Measurements from ENCODE around the gene GPRC5B. TPM values are rescaled to one million over a fixed set of nuclear protein-coding genes. Genes with fewer than 3 reads are reported as not detected.

GPRC5B gene
- total and polyA plus RNA-seq, 2 experiments from 2014 or later: 0.13 TPM; not detected in 1

DNA sequence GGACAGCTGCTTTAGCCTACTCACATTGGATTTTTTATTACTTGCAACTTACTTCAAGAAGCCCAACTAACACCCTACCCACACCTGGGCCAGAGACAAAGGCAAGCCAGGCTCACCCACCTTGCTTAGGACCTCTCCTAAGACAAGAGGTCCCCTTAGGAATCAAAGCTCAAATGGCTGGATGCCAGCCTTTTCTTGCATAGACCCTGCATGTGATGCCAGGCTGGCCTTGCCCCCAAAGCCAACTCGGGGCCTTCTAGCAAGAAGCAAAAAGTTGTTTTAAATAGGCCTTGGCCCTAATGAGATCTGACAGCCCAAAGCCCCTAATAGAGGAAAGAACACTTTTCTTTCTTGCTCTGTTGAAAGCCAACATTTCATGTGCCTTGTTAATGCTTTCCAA, 20.7 kb downstream of the GPRC5B start:
- Histone ChIP-seq H3K27ac (no peak overlapping the region), H3K27me3 (replicated peaks; ENCODE audit: insufficient read depth) (no peaks in the 10 kb centered on the region), H3K9me3 (ENCODE audit: low read depth) (no peaks in the 10 kb centered on the region), H3K79me2 (ENCODE audit: insufficient read depth) (no peaks in the 10 kb centered on the region), H4K20me1 (ENCODE audit: insufficient read depth) (no peaks in the 10 kb centered on the region), H3K4me2 (ENCODE audit: unreplicated experiment) (no peak overlapping the region), H3K4me1 (ENCODE audit: insufficient read depth) (no peaks in the 10 kb centered on the region), H3K9me2 (ENCODE audit: insufficient read depth) (no peaks in the 10 kb centered on the region), H3K9ac (no peak overlapping the region), H3K36me3 (ENCODE audit: low read depth) (no peaks in the 10 kb centered on the region), H3K4me3 (no peak overlapping the region), H2AFZ (no peak overlapping the region), H3F3A (ENCODE audit: insufficient read depth) (no peaks in the 10 kb centered on the region)
- no peak for DNase-seq
- in situ Hi-C loops (cut with MboI): no loop called here
- 76 to 100% methylated on average over 1 of the region's 1 CpG for WGBS, 2 experiments (ENCODE audit: low coverage in 1 of 2, low lambda C conversion rate in 2 of 2, missing lambda C conversion rate in 2 of 2)
- TF ChIP-seq EZH2 (IDR thresholded peaks at IDR 0.05; ENCODE audit: insufficient read depth, poor library complexity, severe bottlenecking) (no peak), EZH2phosphoT487 (IDR thresholded peaks at IDR 0.05; ENCODE audit: insufficient read depth, low read depth) (no peak)

DNA sequence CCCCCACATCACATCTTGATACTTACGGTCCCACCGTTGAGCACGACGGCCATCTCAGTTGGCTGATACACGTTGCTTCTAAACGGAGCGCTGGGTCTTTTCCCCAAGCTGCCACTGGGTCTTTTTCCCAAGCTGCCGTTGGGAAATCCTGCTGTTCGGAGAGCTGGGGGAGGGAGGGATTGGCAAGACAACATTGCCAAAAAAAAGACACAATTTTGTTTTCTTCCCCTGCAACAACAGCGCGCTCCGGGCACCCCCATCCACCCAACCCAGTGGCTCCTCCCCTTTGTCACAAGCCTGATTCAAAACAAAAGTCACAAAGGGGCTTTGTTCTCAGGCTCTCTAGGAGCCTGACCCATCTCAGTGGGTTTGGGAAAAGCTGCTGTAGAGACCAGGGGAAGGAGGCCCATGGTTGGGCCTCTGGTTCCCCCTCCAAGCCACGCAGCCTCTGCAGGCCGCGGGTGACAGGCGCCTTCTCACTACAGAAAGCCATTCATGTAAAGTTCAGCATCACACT, 22.8 kb downstream of the GPRC5B start:
- in situ Hi-C loops (cut with MboI): no loop called here
- no peak overlapping the region for H3K4me2 ChIP-seq (ENCODE audit: unreplicated experiment)
- H3K4me1 ChIP-seq (ENCODE audit: insufficient read depth): no peaks in the 10 kb centered on the region
- H3K9me2 ChIP-seq (ENCODE audit: insufficient read depth): no peaks in the 10 kb centered on the region
- no peaks in the 10 kb centered on the region for H3K79me2 ChIP-seq (ENCODE audit: insufficient read depth)
- H3K27me3 ChIP-seq (replicated peaks; ENCODE audit: insufficient read depth): no peaks in the 10 kb centered on the region
- H3K9ac ChIP-seq: no peak overlapping the region
- no peak for DNase-seq
- H3K27ac ChIP-seq: no peak overlapping the region
- H3F3A ChIP-seq (ENCODE audit: insufficient read depth): no peaks in the 10 kb centered on the region
- H2AFZ ChIP-seq: no peak overlapping the region
- TF ChIP-seq EZH2 (IDR thresholded peaks at IDR 0.05; ENCODE audit: insufficient read depth, poor library complexity, severe bottlenecking) (no peak), EZH2phosphoT487 (IDR thresholded peaks at IDR 0.05; ENCODE audit: insufficient read depth, low read depth) (no peak)
- 29 to 42% methylated on average over 16 of the region's 16 CpGs for WGBS, 2 experiments (ENCODE audit: low coverage in 1 of 2, low lambda C conversion rate in 2 of 2, missing lambda C conversion rate in 2 of 2)
- H3K4me3 ChIP-seq: no peak overlapping the region
- H4K20me1 ChIP-seq (ENCODE audit: insufficient read depth): no peaks in the 10 kb centered on the region
- no peaks in the 10 kb centered on the region for H3K9me3 ChIP-seq (ENCODE audit: low read depth)
- H3K36me3 ChIP-seq (ENCODE audit: low read depth): no peaks in the 10 kb centered on the region

DNA sequence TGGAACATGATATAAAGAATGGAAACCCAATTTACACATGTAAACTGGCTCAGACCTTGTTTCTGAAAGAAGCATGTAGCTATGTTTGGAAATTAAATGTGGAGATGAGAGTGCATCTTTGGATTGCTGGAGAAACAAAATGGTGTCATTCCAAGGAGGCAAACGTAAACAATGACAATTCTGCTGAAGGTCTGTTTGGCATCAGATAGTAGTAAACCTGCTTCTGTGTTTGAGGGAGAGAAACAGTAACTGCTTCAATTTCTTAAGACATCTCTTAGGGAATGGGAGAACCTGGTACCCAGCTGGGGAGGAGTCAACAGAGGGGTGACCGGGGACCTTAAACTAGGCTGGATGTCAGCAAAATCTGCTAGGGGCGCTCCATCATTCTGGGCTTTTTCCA, 23.5 kb downstream of the GPRC5B start:
- H3K4me2 ChIP-seq (ENCODE audit: unreplicated experiment): no peak overlapping the region
- H3F3A ChIP-seq (ENCODE audit: insufficient read depth): no peaks in the 10 kb centered on the region
- no peaks in the 10 kb centered on the region for H4K20me1 ChIP-seq (ENCODE audit: insufficient read depth)
- no peaks in the 10 kb centered on the region for H3K4me1 ChIP-seq (ENCODE audit: insufficient read depth)
- no peak for DNase-seq
- WGBS, 2 experiments (ENCODE audit: low coverage in 1 of 2, low lambda C conversion rate in 2 of 2, missing lambda C conversion rate in 2 of 2): 79 to 82% methylated on average over 3 of the region's 3 CpGs
- H3K27ac ChIP-seq: no peak overlapping the region
- no peaks in the 10 kb centered on the region for H3K9me2 ChIP-seq (ENCODE audit: insufficient read depth)
- H3K4me3 ChIP-seq: no peak overlapping the region
- H3K36me3 ChIP-seq (ENCODE audit: low read depth): no peaks in the 10 kb centered on the region
- TF ChIP-seq EZH2phosphoT487 (IDR thresholded peaks at IDR 0.05; ENCODE audit: insufficient read depth, low read depth): no peak
- no peak for TF ChIP-seq EZH2 (IDR thresholded peaks at IDR 0.05; ENCODE audit: insufficient read depth, poor library complexity, severe bottlenecking)
- H3K79me2 ChIP-seq (ENCODE audit: insufficient read depth): no peaks in the 10 kb centered on the region
- in situ Hi-C loops (cut with MboI): no loop called here
- H2AFZ ChIP-seq: no peak overlapping the region
- H3K9ac ChIP-seq: no peak overlapping the region
- no peaks in the 10 kb centered on the region for H3K27me3 ChIP-seq (replicated peaks; ENCODE audit: insufficient read depth)
- H3K9me3 ChIP-seq (ENCODE audit: low read depth): no peaks in the 10 kb centered on the region

- no peak overlapping the region for H3K4me2 ChIP-seq (ENCODE audit: unreplicated experiment)
- TF ChIP-seq EZH2 (IDR thresholded peaks at IDR 0.05; ENCODE audit: insufficient read depth, poor library complexity, severe bottlenecking): no peak
- TF ChIP-seq EZH2phosphoT487 (IDR thresholded peaks at IDR 0.05; ENCODE audit: insufficient read depth, low read depth): no peak
These were observed 24.2 kb downstream of the GPRC5B start for GRCh38 chr16:19860166-19861041.

More at GRCh38 chr16:19860166-19861041, 24.2 kb downstream of the GPRC5B start:
- no peak overlapping the region for H2AFZ ChIP-seq
- WGBS, 2 experiments (ENCODE audit: low coverage in 1 of 2, low lambda C conversion rate in 2 of 2, missing lambda C conversion rate in 2 of 2): 87% methylated on average over 21 of the region's 21 CpGs
- no peaks in the 10 kb centered on the region for H3F3A ChIP-seq (ENCODE audit: insufficient read depth)
- H3K36me3 ChIP-seq (ENCODE audit: low read depth): no peaks in the 10 kb centered on the region
- in situ Hi-C loops (cut with MboI): no loop called here
- no peaks in the 10 kb centered on the region for H3K9me3 ChIP-seq (ENCODE audit: low read depth)
- H3K9ac ChIP-seq: no peak overlapping the region
- no peaks in the 10 kb centered on the region for H3K4me1 ChIP-seq (ENCODE audit: insufficient read depth)
- H3K4me3 ChIP-seq: no peak overlapping the region
- no peaks in the 10 kb centered on the region for H3K9me2 ChIP-seq (ENCODE audit: insufficient read depth)
- DNase-seq: no peak
- no peak overlapping the region for H3K27ac ChIP-seq
- H3K27me3 ChIP-seq (replicated peaks; ENCODE audit: insufficient read depth): no peaks in the 10 kb centered on the region
- no peaks in the 10 kb centered on the region for H4K20me1 ChIP-seq (ENCODE audit: insufficient read depth)
- no peaks in the 10 kb centered on the region for H3K79me2 ChIP-seq (ENCODE audit: insufficient read depth)
